WTC11 (cell line): ENCODE results near the gene DYNLL2. TPM values are rescaled to one million over a fixed set of nuclear protein-coding genes. Genes with fewer than 3 reads are reported as not detected.

Source experiments
- ATAC-seq: fragments of 200-7000 bp; cut with Tn5 transposase; 2 replicates; pipeline ENCODE4 v1.10.0; 2021; ENCODE audit warnings: mild to moderate bottlenecking, moderate library complexity
- CTCF ChIA-PET: fragments of 300-600 bp; sonication (Branson Sonifier 250); formaldehyde crosslinking; loops from one replicate; lab custom pipeline; 2021; ENCODE audit warnings: antibody characterized with exemption; lab: Charles Lee
- POLR2A ChIA-PET: fragments of 350-600 bp; sonication (Branson Sonifier 250); formaldehyde crosslinking; loops from one replicate; lab custom pipeline; 2021; ENCODE audit warnings: antibody characterized with exemption; lab: Charles Lee
- DNase-seq: peaks from one replicate; pipeline ENCODE4 v3.0.0; 2021; ENCODE audit warnings: low spot score
- H3K27ac Mint-ChIP-seq: 2 replicates; pipeline ENCODE4 v1.8.0; 2021; ENCODE audit warnings: mixed read lengths
- H3K27me3 Mint-ChIP-seq: 2 replicates; pipeline ENCODE4 v1.8.0; 2021; ENCODE audit warnings: low read depth, mild to moderate bottlenecking, moderate library complexity, mixed read lengths
- H3K36me3 Mint-ChIP-seq: 2 replicates; pipeline ENCODE4 v1.8.0; 2021; ENCODE audit warnings: mixed read lengths
- H3K4me1 Mint-ChIP-seq: 2 replicates; pipeline ENCODE4 v1.8.0; 2022; ENCODE audit warnings: mixed read lengths
- H3K4me3 Mint-ChIP-seq: 2 replicates; pipeline ENCODE4 v1.8.0; 2021; ENCODE audit warnings: mild to moderate bottlenecking, moderate library complexity, mixed read lengths
- H3K9me3 Mint-ChIP-seq: 2 replicates; pipeline ENCODE4 v1.8.0; 2021; ENCODE audit warnings: mixed read lengths
- GABPB1 ChIP-seq: sonication (generic); formaldehyde crosslinking; IDR thresholded peaks from 2 replicates; pipeline ENCODE4 v1.8.1; 2023; ENCODE audit warnings: mild to moderate bottlenecking, missing genetic modification reagents
- GRHL2 ChIP-seq: fragments of 250-450 bp; sonication (Bioruptor Pico); IDR thresholded peaks from 2 replicates; pipeline ENCODE4 v1.8.0; 2022; ENCODE audit warnings: mild to moderate bottlenecking, moderate library complexity; ENCODE audit not compliant: insufficient replicate concordance, severe bottlenecking
- IRF2 ChIP-seq: sonication (generic); formaldehyde crosslinking; IDR thresholded peaks from 2 replicates; pipeline ENCODE4 v1.8.0; 2022; ENCODE audit warnings: low read depth, missing genetic modification reagents, borderline replicate concordance
- RELA ChIP-seq: sonication (generic); formaldehyde crosslinking; IDR thresholded peaks from 2 replicates; pipeline ENCODE4 v1.8.1; 2022; ENCODE audit warnings: missing genetic modification reagents, mild to moderate bottlenecking, borderline replicate concordance
- SMAD4 ChIP-seq: sonication (generic); formaldehyde crosslinking; IDR thresholded peaks from 2 replicates; pipeline ENCODE4 v1.8.0; 2022; ENCODE audit warnings: mild to moderate bottlenecking, missing genetic modification reagents
- SP1 ChIP-seq: sonication (generic); formaldehyde crosslinking; conservative IDR thresholded peaks from 2 replicates; pipeline ENCODE4 v1.8.1; 2022; ENCODE audit warnings: missing genetic modification reagents
- TCF7 ChIP-seq: sonication (generic); formaldehyde crosslinking; IDR thresholded peaks from 2 replicates; pipeline ENCODE4 v1.8.0; 2022; ENCODE audit warnings: mild to moderate bottlenecking, low read depth, missing genetic modification reagents, moderate library complexity
- TEAD1 ChIP-seq: sonication (generic); formaldehyde crosslinking; IDR thresholded peaks from 2 replicates; pipeline ENCODE4 v1.8.0; 2022; ENCODE audit warnings: mild to moderate bottlenecking, missing genetic modification reagents
- ZNF671 ChIP-seq: fragments of 250-450 bp; sonication (Bioruptor Pico); IDR thresholded peaks from 2 replicates; pipeline ENCODE4 v1.8.0; 2021; ENCODE audit warnings: mild to moderate bottlenecking
- total RNA-seq: library from RNA; stranded (reverse); gene quantifications from 3 replicates; pipeline ENCODE4 v1.2.3, GENCODE V29; 2021
- TF ChIP-seq, protein P1 (sequence below): fragments of 250-450 bp; sonication (Bioruptor Pico); IDR thresholded peaks from 2 replicates; pipeline ENCODE4 v1.9.0; 2021; ENCODE audit warnings: moderate library complexity, mild to moderate bottlenecking, inconsistent platforms, borderline replicate concordance
- TF ChIP-seq, protein P2 (sequence below): sonication (generic); formaldehyde crosslinking; IDR thresholded peaks from 2 replicates; pipeline ENCODE4 v1.8.0; 2022; ENCODE audit warnings: mild to moderate bottlenecking, missing genetic modification reagents
- TF ChIP-seq, protein P3 (sequence below): sonication (generic); formaldehyde crosslinking; IDR thresholded peaks from 2 replicates; pipeline ENCODE4 v1.8.1; 2023; ENCODE audit warnings: mild to moderate bottlenecking, moderate library complexity, missing genetic modification reagents
- TF ChIP-seq, protein P4 (sequence below): fragments of 250-450 bp; sonication (Bioruptor Pico); conservative IDR thresholded peaks from 2 replicates; pipeline ENCODE4 v1.9.0; 2021; ENCODE audit warnings: mild to moderate bottlenecking
- TF ChIP-seq, protein P5 (sequence below): fragments of 250-450 bp; sonication (Bioruptor Pico); IDR thresholded peaks from 2 replicates; pipeline ENCODE4 v2.1.2; 2022; ENCODE audit warnings: mild to moderate bottlenecking, moderate library complexity
- TF ChIP-seq, protein P6 (sequence below): sonication (generic); formaldehyde crosslinking; IDR thresholded peaks from 2 replicates; pipeline ENCODE4 v1.8.1; 2023; ENCODE audit warnings: mild to moderate bottlenecking, missing genetic modification reagents
- TF ChIP-seq, protein P7 (sequence below): sonication (generic); formaldehyde crosslinking; IDR thresholded peaks from 2 replicates; pipeline ENCODE4 v1.8.0; 2022; ENCODE audit warnings: mild to moderate bottlenecking, missing genetic modification reagents

The DYNLL2 gene
- total RNA-seq, 1 experiment from 2014 or later, result 34.6 TPM

DNA sequence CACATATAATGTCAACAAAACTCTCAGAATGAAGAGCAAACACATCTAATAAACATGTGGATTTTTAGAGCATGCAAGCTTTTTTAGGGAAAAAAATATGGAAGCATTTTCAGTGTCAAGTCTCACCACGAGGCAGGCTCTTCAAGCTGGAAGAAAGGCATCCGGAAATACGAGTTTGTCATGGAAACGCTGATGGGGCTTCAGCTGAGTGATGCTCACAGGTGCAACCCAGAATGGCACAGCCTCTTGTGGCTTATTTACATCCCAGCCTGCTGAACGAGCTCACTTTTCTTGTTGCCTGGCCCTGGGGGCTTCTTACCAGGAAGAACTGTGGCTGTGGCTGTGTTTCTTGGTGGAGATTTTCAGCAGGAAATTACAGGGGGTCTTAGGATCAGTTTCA, 24.1 kb upstream of the DYNLL2 start:
- Mint-ChIP-seq H3K9me3 (no peaks in the 10 kb centered on the region), H3K4me3 (no peak overlapping the region), H3K36me3 (no peaks in the 10 kb centered on the region), H3K27ac (no peak overlapping the region; the same call in 1 of the 2 replicates), H3K4me1 (peaks cover 5% of the 10 kb centered on the region), H3K27me3 (peaks cover 3% of the 10 kb centered on the region; the same call in 1 of the 2 replicates)
- ATAC-seq (no peak; the same call in 1 of the 2 replicates), DNase-seq (no peak)
- ChIA-PET POLR2A (interaction anchor here (0.8 kb wide), 1 partner anchor 52 kb away, joined by 5 read pairs; the partner anchor contains the start of gene SRSF1), CTCF (interaction anchor here (1.3 to 1.7 kb wide), 3 partner anchors 24 to 60 kb away, joined by 3 to 5 read pairs (median 3); no protein-coding TSS in a partner anchor)
- TF ChIP-seq, protein P1, sequence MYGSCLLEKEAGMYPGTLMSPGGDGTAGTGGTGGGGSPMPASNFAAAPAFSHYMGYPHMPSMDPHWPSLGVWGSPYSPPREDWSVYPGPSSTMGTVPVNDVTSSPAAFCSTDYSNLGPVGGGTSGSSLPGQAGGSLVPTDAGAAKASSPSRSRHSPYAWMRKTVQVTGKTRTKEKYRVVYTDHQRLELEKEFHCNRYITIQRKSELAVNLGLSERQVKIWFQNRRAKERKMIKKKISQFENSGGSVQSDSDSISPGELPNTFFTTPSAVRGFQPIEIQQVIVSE (CRISPR knock-in tag), result no peak
- TF ChIP-seq RELA (CRISPR knock-in tag) (no peak), GABPB1 (no peak), SP1 (no peak), TCF7 (CRISPR knock-in tag) (no peak), SMAD4 (CRISPR knock-in tag) (no peak), ZNF671 (CRISPR knock-in tag) (no peak), IRF2 (CRISPR knock-in tag) (no peak), GRHL2 (CRISPR knock-in tag) (no peak), TEAD1 (no peak)
- TF ChIP-seq, protein P2, sequence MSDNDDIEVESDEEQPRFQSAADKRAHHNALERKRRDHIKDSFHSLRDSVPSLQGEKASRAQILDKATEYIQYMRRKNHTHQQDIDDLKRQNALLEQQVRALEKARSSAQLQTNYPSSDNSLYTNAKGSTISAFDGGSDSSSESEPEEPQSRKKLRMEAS (CRISPR knock-in tag), result no peak
- TF ChIP-seq, protein P3, sequence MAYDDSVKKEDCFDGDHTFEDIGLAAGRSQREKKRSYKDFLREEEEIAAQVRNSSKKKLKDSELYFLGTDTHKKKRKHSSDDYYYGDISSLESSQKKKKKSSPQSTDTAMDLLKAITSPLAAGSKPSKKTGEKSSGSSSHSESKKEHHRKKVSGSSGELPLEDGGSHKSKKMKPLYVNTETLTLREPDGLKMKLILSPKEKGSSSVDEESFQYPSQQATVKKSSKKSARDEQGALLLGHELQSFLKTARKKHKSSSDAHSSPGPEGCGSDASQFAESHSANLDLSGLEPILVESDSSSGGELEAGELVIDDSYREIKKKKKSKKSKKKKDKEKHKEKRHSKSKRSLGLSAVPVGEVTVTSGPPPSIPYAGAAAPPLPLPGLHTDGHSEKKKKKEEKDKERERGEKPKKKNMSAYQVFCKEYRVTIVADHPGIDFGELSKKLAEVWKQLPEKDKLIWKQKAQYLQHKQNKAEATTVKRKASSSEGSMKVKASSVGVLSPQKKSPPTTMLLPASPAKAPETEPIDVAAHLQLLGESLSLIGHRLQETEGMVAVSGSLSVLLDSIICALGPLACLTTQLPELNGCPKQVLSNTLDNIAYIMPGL, result no peak
- TF ChIP-seq, protein P4, sequence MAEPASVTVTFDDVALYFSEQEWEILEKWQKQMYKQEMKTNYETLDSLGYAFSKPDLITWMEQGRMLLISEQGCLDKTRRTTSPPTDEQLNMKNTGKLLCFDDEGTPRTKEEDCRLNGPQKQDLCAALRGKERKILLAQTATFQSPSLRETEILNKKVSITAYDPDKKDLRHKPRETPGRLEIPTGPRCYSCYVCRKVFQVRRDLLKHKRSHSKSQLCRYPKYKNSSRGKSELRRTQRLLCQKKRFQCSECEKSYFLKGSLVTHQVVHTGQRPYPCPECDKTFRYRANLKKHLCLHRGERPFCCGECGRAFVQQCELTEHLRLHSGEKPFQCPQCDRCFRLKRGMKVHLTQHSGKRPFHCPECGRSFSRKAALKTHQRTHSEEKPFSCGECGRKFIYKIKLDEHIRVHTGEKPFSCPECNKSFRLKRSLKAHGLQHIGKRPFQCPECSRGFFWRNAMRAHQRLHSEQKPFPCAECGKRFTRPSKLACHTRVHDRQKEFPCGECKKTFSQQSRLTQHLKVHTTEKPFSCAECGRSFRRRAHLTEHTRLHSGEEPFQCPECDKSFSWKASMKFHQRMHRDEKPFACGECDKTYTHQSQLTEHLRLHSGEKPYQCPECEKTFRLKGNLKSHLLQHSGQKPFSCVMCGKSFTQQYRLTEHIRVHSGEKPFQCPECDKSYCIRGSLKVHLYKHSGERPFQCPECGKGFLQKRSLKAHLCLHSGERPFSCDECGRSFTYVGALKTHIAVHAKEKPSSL (CRISPR knock-in tag), result no peak
- TF ChIP-seq, protein P5, sequence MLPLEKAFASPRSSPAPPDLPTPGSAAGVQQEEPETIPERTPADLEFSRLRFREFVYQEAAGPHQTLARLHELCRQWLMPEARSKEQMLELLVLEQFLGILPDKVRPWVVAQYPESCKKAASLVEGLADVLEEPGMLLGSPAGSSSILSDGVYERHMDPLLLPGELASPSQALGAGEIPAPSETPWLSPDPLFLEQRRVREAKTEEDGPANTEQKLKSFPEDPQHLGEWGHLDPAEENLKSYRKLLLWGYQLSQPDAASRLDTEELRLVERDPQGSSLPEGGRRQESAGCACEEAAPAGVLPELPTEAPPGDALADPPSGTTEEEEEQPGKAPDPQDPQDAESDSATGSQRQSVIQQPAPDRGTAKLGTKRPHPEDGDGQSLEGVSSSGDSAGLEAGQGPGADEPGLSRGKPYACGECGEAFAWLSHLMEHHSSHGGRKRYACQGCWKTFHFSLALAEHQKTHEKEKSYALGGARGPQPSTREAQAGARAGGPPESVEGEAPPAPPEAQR (CRISPR knock-in tag), result no peak
- TF ChIP-seq, protein P6, sequence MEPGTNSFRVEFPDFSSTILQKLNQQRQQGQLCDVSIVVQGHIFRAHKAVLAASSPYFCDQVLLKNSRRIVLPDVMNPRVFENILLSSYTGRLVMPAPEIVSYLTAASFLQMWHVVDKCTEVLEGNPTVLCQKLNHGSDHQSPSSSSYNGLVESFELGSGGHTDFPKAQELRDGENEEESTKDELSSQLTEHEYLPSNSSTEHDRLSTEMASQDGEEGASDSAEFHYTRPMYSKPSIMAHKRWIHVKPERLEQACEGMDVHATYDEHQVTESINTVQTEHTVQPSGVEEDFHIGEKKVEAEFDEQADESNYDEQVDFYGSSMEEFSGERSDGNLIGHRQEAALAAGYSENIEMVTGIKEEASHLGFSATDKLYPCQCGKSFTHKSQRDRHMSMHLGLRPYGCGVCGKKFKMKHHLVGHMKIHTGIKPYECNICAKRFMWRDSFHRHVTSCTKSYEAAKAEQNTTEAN (CRISPR knock-in tag), result no peak
- TF ChIP-seq, protein P7, sequence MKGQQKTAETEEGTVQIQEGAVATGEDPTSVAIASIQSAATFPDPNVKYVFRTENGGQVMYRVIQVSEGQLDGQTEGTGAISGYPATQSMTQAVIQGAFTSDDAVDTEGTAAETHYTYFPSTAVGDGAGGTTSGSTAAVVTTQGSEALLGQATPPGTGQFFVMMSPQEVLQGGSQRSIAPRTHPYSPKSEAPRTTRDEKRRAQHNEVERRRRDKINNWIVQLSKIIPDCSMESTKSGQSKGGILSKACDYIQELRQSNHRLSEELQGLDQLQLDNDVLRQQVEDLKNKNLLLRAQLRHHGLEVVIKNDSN (CRISPR knock-in tag), result no peak
